Right lobe of liver (tissue), 6 donors: ENCODE data around the gene CTSF. TPM values are rescaled to one million over a fixed set of nuclear protein-coding genes. Genes with fewer than 3 reads are reported as not detected.

Experiments used
- ATAC-seq, 4 donors: fragments of 200-7000 bp; cut with Tn5 transposase; one replicate each; pipeline ENCODE4 v1.9.1; 2020; ENCODE audit warnings: mild to moderate bottlenecking in 4 of 4, moderate library complexity in 4 of 4
- DNase-seq, 3 donors: peaks; one replicate each; pipeline ENCODE4 v3.0.0-alpha.2; 2020
- H3K27ac ChIP-seq, 3 donors: fragments of 200-600 bp; one replicate each; pipeline ENCODE4 v1.8.0; 2022
- H3K27me3 ChIP-seq, 2 donors: fragments of 200-600 bp; one replicate each; pipeline ENCODE4 v1.8.0; 2022
- H3K36me3 ChIP-seq, 4 donors: fragments of 200-600 bp; sonication (generic) in 1 of 4; one replicate each; pipeline versions ENCODE4 v1.5.1 to v1.8.0; 2017 to 2022; ENCODE audit warnings: control low read depth in 1 of 4
- H3K4me1 ChIP-seq, 4 donors: fragments of 200-600 bp; sonication (generic) in 1 of 4; one replicate each; pipeline versions ENCODE4 v1.5.1 to v1.8.0; 2017 to 2022; ENCODE audit warnings: control low read depth in 1 of 4
- H3K4me3 ChIP-seq, 3 donors: fragments of 200-600 bp; one replicate each; pipeline ENCODE4 v1.8.0; 2022
- H3K9me3 ChIP-seq, 4 donors: fragments of 200-600 bp; sonication (generic) in 1 of 4; one replicate each; pipeline versions ENCODE4 v1.5.1 to v1.8.0; 2017 to 2022; ENCODE audit warnings: control low read depth in 1 of 4
- CTCF ChIP-seq, 4 donors: fragments of 200-600 bp in 3 of 4; fragments of 450-650 bp in 1 of 4; IDR thresholded peaks; one replicate each; pipeline versions ENCODE4 v1.5.1 to v1.8.0; 2016 to 2022; ENCODE audit warnings: antibody characterized with exemption in 4 of 4, mild to moderate bottlenecking in 2 of 4
- POLR2A ChIP-seq: fragments of 450-650 bp; IDR thresholded peaks from one replicate; pipeline ENCODE4 v1.6.1; 2017; ENCODE audit warnings: antibody characterized with exemption, mild to moderate bottlenecking
- WGBS: methylation state at CpG from one replicate; pipeline ENCODE4 v1.1.6; 2018; ENCODE audit warnings: low coverage, low lambda C conversion rate; ENCODE audit not compliant: insufficient coverage; ENCODE audit errors: missing lambda C conversion rate; 5-methylcytosine and 5-hydroxymethylcytosine counted together
- intact Hi-C, 2 donors: fragments of 100-400 bp; cut with DNase I; formaldehyde crosslinking; loops; one replicate each; pipeline versions ENCODE4 v1.11.2 to v1.14.1; 2022
- total RNA-seq, 6 experiments: library from RNA; depleted of rRNA in 2 of 6; stranded (reverse); fragments of >200 nt in 2 of 6; fragmentation: NEBNext Ultra II Directional in 3 of 6; extraction: Animal tissue kit (Norgen Biotek cat#: 25700) in 3 of 6; gene quantifications; one replicate each; pipeline versions ENCODE4 v1.1.0 to v1.2.4, GENCODE V29; 2016 to 2023
- donor health status: DM: no; HTN: yes; CAD: no.
- donor health status: DM: no; HTN: no; CAD: no.
- donor health status: DM: no; HTN: no; CAD: no.
- donor health status: DM: no; HTN: yes; CAD: no.
- donor health status: DM: no; HTN: yes; CAD: no.

The CTSF gene
- total RNA-seq, 6 experiments from 2014 or later = 35.3 to 54.4 (median 44.7) TPM

- TF ChIP-seq POLR2A (no peak), CTCF (IDR thresholded peaks at IDR 0.05) (peak; percentile 82 to 88 (median 83))
- no peaks in the 10 kb centered on the region for H3K9me3 ChIP-seq
- intact Hi-C loops = loop anchor here in 1 of 2 donors (5.0 kb wide), 1 partner anchor 98 kb away; the partner anchor contains the start of gene RBM4B
- DNase-seq (peak; percentile 75 to 81 (median 79)), ATAC-seq (peak; percentile 94 to 99 (median 98))
- no peaks in the 10 kb centered on the region for H3K27me3 ChIP-seq
- 22% methylated on average over 20 of the region's 25 CpGs for WGBS
- H3K27ac ChIP-seq = no peak overlapping the region
- no peaks in the 10 kb centered on the region for H3K36me3 ChIP-seq
- H3K4me3 ChIP-seq = no peak overlapping the region
- H3K4me1 ChIP-seq = peaks cover 0 to 7% (median 0%) of the 10 kb centered on the region in 4 donors
Measured at GRCh38 chr11:66579017-66579606, 10.7 kb upstream of the CTSF start.

DNA sequence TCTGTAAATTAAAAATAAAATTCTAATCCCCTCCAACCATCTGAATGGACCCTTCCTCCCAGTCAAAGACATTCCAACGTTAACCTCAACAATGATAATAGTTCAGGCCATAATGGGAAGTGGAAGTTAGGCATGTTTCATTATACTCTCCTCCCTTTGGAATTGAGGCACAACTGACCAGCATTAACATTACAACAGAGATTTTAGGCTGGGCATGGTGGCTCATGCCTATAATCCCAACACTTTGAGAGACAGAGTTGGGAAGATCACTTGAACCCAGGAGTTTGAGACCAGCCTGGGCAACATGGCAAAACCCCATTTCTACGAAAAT lies 2.4 kb upstream of the CTSF start:
- Histone ChIP-seq H3K4me1 (peaks cover 0 to 5% (median 0%) of the 10 kb centered on the region in 4 donors), H3K4me3 (no peak overlapping the region), H3K27me3 (no peaks in the 10 kb centered on the region), H3K36me3 (no peaks in the 10 kb centered on the region), H3K9me3 (no peaks in the 10 kb centered on the region), H3K27ac (no peak overlapping the region)
- intact Hi-C loops = no loop called here
- no peak for ATAC-seq
- WGBS = 60% methylated on average over 2 of the region's 2 CpGs
- DNase-seq = no peak
- no peak for TF ChIP-seq POLR2A
- no peak for TF ChIP-seq CTCF (IDR thresholded peaks at IDR 0.05)

DNA sequence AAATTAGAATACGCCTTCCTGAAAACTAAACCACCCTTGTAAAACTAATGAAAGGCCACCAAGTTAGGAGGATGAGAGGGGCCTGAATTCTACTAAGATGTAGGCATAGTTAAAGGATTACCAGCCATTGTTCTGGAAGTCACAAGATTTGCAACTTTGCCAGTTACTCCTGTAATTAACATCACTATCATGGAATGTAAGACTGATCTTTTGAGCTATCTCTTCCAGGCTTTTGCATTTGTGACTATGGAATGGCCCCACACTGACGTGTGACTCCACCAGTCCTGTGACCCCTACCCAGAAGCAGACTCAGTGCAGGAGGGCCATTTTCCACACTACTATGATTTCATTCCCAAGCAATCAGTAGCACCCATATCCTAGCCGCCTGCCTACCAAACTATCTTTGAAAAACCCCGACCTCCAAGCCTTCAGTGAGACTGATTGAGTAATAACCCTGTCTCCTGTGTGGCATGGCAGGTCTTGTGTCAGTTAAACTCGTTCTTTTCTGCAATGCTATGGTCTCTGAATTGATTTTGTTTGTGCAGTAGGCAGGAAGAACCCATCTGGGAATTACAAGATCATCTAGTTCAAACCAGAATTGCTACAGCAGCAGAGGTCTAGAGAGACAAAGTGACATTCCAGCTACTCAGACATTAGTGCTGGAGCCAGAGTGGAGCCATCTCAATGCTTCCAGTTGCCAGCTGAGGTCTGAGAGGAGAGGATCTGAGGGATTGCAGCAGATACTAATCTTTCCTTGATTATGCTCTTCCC lies 1.9 kb upstream of the CTSF start:
- TF ChIP-seq POLR2A (no peak), CTCF (IDR thresholded peaks at IDR 0.05) (no peak)
- H3K27me3 ChIP-seq = no peaks in the 10 kb centered on the region
- no peak overlapping the region for H3K27ac ChIP-seq
- no peaks in the 10 kb centered on the region for H3K9me3 ChIP-seq
- peaks cover 0 to 5% (median 0%) of the 10 kb centered on the region in 4 donors for H3K4me1 ChIP-seq
- ATAC-seq (no peak), DNase-seq (no peak)
- H3K36me3 ChIP-seq = no peaks in the 10 kb centered on the region
- H3K4me3 ChIP-seq = no peak overlapping the region
- 57% methylated on average over 5 of the region's 5 CpGs for WGBS
- intact Hi-C loops = no loop called here

DNA sequence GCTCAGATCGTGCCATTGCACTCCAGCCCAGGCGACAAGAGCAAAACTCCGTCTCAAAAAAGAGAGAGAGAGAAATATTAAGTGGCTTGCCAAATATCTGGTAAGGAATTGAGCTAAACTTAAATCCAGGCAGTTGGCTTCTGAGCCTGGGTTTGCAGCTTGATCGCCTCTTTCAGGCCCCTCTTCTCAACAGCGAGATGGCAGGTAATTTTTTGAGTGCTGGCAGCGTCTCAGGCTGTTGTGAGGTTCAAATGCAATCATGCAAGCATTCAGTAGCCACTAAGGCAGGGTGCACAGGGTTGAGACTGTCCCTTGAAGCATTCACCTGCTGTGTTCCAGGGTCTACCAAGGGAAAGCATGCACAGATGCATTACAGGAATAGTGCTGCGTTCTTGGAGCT lies 670 bp upstream of the CTSF start:
- H3K4me1 ChIP-seq = peaks cover 0 to 5% (median 0%) of the 10 kb centered on the region in 4 donors
- no peak for TF ChIP-seq POLR2A
- TF ChIP-seq CTCF (IDR thresholded peaks at IDR 0.05) = no peak
- H3K27ac ChIP-seq = peak overlapping the region in 1 of 3 donors; percentile 28
- DNase-seq = no peak
- 72% methylated on average over 5 of the region's 7 CpGs for WGBS
- no peak overlapping the region for H3K4me3 ChIP-seq
- no peaks in the 10 kb centered on the region for H3K9me3 ChIP-seq
- no peaks in the 10 kb centered on the region for H3K27me3 ChIP-seq
- no peaks in the 10 kb centered on the region for H3K36me3 ChIP-seq
- no peak for ATAC-seq
- intact Hi-C loops = no loop called here
